Bronchial epithelial cell (primary cell): Measurements from ENCODE around the gene PFN1. TPM values are rescaled to one million over a fixed set of nuclear protein-coding genes. Genes with fewer than 3 reads are reported as not detected.

ENCODE experiments used
- DNase-seq: peaks from one replicate; pipeline ENCODE4 v3.0.0-alpha.2; 2010; ENCODE audit warnings: low read depth
- FAIRE-seq: peaks from 2 replicates; lab custom pipeline; 2011; peaks lifted over from hg19 to GRCh38; lab: Jason Lieb, UNC
- H3K27me3 ChIP-seq: 2 replicates; pipeline ENCODE4 v1.5.1; 2011; ENCODE audit warnings: low read length; ENCODE audit not compliant: control insufficient read depth, insufficient read depth
- H3K36me3 ChIP-seq: 2 replicates; pipeline ENCODE4 v1.5.1; 2011; ENCODE audit warnings: low read length; ENCODE audit not compliant: control insufficient read depth, insufficient read depth
- H3K4me3 ChIP-seq: 2 replicates; pipeline ENCODE4 v1.5.1; 2011; ENCODE audit warnings: mild to moderate bottlenecking, low read depth, low read length, control low read depth
- CTCF ChIP-seq: IDR thresholded peaks from 2 replicates; pipeline ENCODE4 v1.5.1; 2011; ENCODE audit warnings: mild to moderate bottlenecking, moderate library complexity, low read length, control low read depth, inconsistent platforms; ENCODE audit not compliant: insufficient read depth, severe bottlenecking
- total RNA-seq: library from RNA; depleted of rRNA; stranded (reverse); fragments of >200 nt; gene quantifications from 2 replicates; pipeline ENCODE4 v1.2.1, GENCODE V29; 2014

The PFN1 gene
- total RNA-seq, 1 donor from 2014 or later, result 440 TPM

GRCh38 chr17:4969551-4970173 is 21.3 kb upstream of the PFN1 start:
- H3K4me3 ChIP-seq, result no peak overlapping the region
- no peak for DNase-seq
- no peaks in the 10 kb centered on the region for H3K27me3 ChIP-seq
- H3K36me3 ChIP-seq, result peaks cover 10% of the 10 kb centered on the region
- FAIRE-seq, result no peak
- TF ChIP-seq CTCF, result no peak

GRCh38 chr17:4969047-4969550 is 20.8 kb upstream of the PFN1 start:
- FAIRE-seq (no peak), DNase-seq (peak; percentile 84)
- TF ChIP-seq CTCF, result no peak
- Histone ChIP-seq H3K36me3 (peaks cover 10% of the 10 kb centered on the region), H3K27me3 (no peaks in the 10 kb centered on the region), H3K4me3 (peak overlapping the region; percentile 68)

DNA sequence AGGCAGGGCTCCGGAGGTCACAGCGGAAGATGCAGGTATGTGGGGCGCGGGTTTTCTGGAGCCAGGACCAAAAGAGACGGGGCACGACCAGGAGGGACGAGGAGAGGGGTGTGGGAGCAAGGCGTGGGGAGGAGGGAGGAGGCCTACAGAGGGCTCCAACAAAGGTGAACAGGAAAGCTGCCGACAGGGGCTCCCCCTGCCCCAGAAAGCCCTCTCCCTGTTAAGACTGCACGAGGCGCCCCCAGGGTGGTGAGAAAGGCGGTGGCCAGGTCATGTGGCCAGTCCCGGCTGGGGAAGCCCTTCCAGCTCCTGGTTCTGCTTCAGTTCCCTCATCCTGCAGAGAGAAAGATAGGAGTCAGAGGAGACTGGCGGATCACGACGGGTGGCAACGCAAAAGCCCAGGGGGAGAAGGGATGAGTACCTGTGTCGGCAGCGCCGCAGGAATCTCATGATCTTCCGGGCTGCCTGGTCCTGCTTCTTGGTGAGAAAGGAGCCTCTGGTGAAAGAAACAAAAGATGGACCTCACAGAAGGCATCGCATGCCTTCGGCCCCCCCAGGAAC is 20.2 kb upstream of the PFN1 start:
- Histone ChIP-seq H3K4me3 (peak overlapping the region; percentile 68), H3K27me3 (no peaks in the 10 kb centered on the region), H3K36me3 (peaks cover 10% of the 10 kb centered on the region)
- FAIRE-seq, result no peak
- DNase-seq, result no peak
- TF ChIP-seq CTCF, result no peak

DNA sequence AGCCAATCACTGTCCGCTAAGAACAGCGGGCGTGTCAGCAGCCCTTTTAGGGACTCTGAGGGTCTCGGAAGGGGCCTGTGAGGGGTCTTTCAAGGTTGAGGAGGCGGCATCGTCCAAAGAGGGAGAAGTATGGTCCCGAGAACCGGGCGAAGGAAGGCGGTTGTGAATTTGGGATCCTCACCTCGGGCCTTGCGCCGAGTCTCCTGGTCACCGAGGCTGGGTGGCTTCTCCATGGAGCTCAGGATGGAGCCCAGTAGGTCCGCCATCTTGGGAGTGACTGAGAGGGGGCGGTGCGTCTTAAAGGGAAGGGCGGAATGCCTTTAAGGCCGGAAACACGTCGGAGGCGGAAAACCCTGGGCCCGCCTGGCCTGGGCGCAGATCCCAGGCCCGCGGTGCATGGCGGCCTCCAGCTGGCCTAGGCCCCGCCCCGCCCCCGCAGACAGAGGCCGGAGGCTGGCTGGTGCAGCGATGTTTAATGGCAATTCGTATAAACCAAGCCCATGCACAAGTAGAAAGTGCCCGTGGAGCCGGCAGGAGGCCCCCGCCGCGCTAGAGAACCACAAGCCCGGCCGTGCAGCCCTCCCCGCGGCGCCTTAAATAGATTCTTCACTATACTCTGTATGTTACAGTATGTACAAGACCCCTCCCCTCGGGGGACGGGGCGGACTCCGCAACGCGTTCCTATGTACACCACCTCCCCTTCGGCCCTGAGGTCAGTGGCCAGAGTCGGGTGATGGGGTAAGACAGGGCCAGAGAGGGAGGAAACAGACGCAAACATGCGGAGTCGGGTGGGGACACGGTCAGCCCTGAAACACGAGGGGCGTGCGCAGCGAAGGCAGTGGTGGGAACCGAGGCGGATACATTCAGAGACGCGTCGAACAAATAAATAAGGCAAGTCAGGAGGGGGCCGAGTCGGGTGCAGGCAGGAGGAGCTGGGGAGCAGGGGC is 19.5 kb upstream of the PFN1 start, which contains the start of gene SPAG7:
SPAG7 (minus strand) TSS at position 279 of the 947 bp plus-strand sequence; CDS start at position 266, 13 bp downstream.
- FAIRE-seq (peak; percentile 84), DNase-seq (peak; percentile 89)
- H3K27me3 ChIP-seq, result no peaks in the 10 kb centered on the region
- peaks cover 10% of the 10 kb centered on the region for H3K36me3 ChIP-seq
- peak within 1 kb of the TSS; percentile 68 for H3K4me3 ChIP-seq
- TF ChIP-seq CTCF, result no peak

DNA sequence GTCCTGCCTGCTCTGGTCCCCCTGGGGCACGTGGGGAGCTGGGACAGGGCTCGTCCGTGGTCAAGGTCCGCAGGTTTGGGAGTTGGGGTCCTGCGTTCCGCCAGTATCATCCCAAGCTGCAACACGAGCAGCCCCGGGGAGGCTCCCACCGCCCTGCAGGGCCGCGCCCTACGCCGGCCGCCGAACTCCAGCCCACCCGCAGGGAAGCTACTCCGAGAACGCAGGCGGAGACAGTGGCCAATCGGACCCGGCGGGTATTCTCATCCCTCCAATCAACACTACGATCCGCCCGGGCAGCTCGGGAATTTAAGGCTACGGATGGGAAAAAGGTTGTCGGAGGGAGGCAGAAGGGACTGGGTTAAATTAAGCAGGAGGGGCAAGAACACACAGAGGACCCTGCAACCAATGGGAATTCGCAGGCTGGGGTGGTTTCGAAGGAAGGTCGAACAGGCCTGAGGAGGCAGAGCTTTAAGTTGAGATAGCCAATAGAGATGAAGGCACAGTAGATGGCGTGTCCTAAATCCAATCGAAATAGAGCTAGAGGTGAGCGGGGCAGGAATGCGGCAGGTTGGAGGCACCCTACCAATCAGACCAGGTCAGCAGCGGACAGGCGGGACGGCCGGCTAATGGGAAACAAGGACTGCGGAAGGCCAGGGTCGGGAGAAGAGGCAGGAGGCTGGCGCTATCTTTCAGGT is 18.7 kb upstream of the PFN1 start:
- FAIRE-seq, result peak; percentile 91
- H3K36me3 ChIP-seq, result peaks cover 5% of the 10 kb centered on the region
- DNase-seq, result peak; percentile 98
- TF ChIP-seq CTCF, result no peak
- H3K27me3 ChIP-seq, result no peaks in the 10 kb centered on the region
- peak overlapping the region; percentile 68 for H3K4me3 ChIP-seq
